Stimulated activated CD8-positive, alpha-beta memory T cell treated with anti-CD3 and anti-CD28 coated beads, Interleukin-15, amount 100 ng/mL, for 1 hour (primary cell): ENCODE data around the gene IGLL5.
A peak's percentile ranks its signal among the peaks of the same experiment; 100 is the strongest.
"Not testable (repeated sequence)": the region's sequence is repeated elsewhere in the genome, so short reads cannot be mapped to it uniquely, and the experiment has no call there.

Source experiments
- DNase-seq: peaks from one replicate; pipeline ENCODE4 v3.0.0-alpha.2; 2020; ENCODE audit warnings: low read depth

Gene IGLL5

DNA sequence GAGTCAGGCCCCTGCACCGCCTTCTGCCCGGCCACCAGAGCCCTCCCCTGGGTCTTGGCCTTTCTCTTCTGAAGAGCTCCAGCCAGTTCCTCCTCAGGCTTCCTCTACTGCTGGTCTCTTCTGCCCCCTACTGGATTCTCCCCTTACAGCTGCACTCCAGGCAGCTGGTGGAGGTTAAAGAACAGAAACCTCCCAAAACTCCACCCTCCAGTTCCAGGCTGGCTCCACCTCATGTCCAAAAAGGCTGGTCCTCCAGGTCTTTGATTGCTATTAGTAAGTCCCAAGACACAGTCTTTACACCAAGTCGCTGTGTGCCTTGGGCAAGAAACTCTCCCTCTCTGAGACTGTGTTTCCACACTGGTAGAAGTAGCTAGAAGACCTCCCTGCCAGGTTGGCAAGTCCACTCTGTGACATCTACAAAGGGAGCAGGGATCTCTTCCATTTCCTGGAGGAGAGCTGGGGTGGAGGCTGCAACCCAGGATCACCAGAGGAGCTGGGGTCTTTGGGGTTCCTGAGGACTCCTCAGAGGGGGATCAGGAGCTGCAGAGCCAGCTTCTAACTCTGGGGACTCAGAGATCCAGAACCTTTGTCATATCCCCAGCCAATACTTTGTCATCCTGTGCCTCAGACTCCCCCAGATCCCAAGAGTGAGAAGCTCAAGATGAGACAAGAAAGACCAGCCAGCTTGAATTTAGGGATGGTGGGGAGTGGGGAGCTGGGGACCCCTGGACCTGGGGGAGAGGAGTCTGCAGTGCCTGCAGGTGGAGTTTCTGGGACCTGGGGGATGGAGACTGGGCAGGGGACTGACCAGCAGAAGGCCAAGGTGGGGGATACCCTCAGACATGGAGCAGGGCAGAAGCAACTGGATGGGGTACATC is 3.4 kb upstream of the IGLL5 start:
- DNase-seq: peak; percentile 36

GRCh38 chr22:22884888-22885840 is 2.5 kb upstream of the IGLL5 start:
- no peak for DNase-seq

DNA sequence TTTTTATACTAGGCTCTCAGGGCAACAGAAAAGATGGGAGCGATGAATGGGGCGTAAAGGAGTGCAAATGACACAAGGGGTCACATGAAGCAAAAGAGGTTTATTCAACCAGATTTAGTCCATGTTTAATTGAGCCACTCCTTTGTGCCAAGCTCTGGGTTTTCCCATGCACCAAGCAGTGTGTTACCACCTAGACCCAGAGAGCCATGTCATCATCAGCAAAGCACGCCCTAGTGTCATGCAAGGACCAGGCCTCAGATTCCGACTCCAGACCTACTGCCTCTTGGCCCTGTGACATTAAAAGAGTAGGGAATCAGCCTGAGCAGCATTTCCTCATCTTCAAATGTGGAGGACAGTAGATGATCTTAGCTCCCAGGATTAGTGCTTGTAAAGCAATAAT is 1.1 kb upstream of the IGLL5 start:
- DNase-seq: no peak

GRCh38 chr22:22888571-22889353 is 1.1 kb downstream of the IGLL5 start:
- DNase-seq: no peak

GRCh38 chr22:22890085-22890484 is 2.5 kb downstream of the IGLL5 start:
- no peak for DNase-seq

- no peak for DNase-seq
Observed at GRCh38 chr22:22891139-22891621, 3.6 kb downstream of the IGLL5 start.

GRCh38 chr22:22892096-22893052 is 4.8 kb downstream of the IGLL5 start:
- DNase-seq: no peak

- DNase-seq: no peak
Observed at GRCh38 chr22:22893077-22893805, 5.6 kb downstream of the IGLL5 start.

DNA sequence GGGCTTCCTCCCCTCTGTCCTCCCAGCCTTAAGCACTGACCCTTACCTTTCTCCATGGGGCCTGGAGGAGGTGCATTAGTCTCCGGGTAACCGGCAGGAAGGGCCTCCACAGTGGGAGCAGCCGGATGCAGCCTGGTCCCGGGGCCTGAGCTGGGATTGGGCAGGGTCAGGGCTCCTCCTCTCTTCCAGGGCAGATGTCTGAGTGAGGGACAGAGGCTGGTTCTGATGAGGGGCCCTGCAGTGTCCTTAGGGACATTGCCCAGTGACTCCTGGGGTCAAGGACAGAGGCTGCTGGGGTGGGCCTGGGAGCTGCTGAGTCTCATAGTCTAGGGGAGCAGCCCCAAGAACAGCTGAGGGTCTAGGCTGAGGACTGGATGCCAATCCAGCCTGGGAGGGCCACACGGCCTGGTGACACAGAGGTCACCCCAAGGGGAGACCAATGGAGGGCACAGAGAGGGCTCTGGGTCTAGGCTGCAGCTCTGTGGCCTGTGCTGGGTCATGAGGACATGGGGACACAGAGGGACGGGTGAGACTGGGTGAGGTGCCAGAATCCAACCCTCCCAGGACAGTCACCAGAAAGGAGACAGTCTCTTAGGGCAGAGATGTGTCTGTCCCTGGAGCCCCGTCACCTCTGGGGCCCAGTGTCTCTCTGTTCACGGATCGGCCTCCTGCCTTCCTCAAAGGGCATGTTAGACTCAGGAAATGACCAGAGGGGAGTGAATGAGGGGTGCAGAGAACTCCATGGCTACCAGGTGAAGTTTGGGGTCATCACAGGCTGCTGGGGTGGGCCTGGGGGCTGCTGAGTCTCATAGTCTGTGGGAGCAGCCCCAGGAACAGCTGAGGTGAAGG is 6.5 kb downstream of the IGLL5 start:
- no peak for DNase-seq

GRCh38 chr22:22894740-22895731 is 7.4 kb downstream of the IGLL5 start:
- no peak for DNase-seq

- no peak for DNase-seq
Observed at GRCh38 chr22:22895776-22896445, 8.3 kb downstream of the IGLL5 start.

DNA sequence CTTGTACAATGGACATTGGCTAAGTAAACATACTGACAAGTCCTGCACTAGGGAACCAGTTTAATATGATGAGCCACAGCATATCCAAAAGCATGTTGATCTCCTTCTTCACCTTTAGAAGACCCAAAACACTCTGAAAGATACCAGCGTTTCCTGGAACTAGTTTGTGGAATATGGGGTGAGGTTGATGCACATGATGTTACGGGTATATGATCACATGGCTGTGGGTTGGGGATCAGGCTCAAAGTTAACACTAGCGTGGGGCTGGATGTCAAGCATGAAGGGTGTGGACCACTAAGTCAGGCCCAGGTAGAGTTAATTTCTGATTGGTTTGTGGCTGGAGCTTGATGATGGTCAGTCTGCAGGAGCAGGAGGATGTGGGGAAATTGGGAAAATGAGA is 9.0 kb downstream of the IGLL5 start:
- DNase-seq: no peak

GRCh38 chr22:22897091-22897490 is 9.5 kb downstream of the IGLL5 start:
- DNase-seq: no peak

DNA sequence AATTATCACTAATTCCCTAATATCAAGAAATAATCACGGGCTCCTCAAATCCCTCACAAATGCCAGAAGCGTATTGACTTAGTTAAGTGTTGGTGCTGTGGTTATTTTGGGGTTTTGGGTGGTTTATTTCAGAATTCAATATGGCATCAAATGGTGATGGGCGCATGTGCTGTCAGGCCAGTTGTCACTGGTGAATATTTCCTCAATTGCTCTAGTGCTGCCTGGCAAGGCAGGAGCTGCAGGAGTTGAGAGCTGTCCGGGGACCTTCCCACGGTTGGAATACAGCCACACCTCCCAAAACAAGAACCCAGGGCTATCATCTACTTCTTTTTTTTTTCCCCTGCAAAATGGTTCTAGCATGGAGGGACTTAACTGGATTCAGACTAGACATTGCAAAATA is 10.3 kb downstream of the IGLL5 start:
- DNase-seq: no peak

DNA sequence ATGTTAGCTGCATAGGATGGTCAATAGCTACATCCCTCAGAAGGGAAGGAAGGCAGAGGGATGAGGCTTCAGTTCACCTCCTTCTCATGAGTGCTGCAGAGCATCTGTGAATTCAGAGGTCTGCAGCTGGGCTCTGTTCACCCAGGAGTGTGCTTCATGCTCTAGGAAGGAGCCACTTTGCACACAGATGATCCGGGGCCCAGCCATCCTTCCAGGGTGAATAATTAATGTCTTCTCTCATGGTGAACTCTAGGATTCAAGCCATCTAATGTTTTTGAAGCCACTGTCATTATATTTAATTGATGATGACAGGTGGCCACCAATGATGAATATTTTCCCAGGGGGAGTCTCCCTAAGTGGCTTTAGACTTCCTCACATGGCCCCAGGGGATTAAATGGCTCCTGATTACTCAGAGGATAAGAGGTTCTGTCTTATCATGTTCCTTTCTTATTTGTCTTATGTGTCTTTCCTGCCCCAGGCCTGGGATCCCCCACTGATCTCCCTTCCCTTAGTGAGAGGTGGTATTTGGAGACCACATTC is 10.9 kb downstream of the IGLL5 start:
- DNase-seq: not testable (repeated sequence)

DNA sequence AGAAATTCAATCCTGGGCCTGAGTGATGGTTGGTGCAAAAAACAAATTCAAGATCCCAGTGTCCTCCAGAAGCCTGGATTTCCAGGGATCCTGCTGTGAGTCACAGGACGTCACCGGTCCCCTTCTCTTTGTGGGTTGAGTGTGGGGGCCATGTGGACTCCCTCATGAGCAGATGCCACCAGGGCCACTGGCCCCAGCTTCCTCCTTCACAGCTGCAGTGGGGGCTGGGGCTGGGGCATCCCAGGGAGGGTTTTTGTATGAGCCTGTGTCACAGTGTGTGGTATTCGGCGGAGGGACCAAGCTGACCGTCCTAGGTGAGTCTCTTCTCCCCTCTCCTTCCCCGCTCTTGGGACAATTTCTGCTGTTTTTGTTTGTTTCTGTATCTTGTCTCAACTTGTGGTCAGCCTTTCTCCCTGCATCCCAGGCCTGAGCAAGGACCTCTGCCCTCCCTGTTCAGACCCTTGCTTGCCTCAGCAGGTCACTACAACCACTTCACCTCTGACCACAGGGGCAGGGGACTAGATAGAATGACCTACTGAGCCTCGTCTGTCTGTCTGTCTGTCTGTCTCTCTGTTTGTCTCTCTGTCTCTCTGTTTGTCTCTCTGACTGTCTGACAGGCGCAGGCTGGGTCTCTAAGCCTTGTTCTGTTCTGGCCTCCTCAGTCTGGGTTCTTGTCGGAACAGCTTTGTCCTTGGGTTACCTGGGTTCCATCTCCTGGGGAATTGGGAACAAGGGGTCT is 11.9 kb downstream of the IGLL5 start:
- DNase-seq: not testable (repeated sequence)
